Daoy (cell line): ENCODE results near the gene OR13J1. TPM values are rescaled to one million over a fixed set of nuclear protein-coding genes. Genes with fewer than 3 reads are reported as not detected.
"Not testable (repeated sequence)": the region's sequence is repeated elsewhere in the genome, so short reads cannot be mapped to it uniquely, and the experiment has no call there.

Source experiments
- DNase-seq: peaks from one replicate; pipeline ENCODE4 v3.0.0-alpha.2; 2015; ENCODE audit warnings: low read depth
- total RNA-seq: library from RNA; depleted of rRNA; stranded (reverse); fragments of >200 nt; shearing (Covaris generic); gene quantifications from 2 replicates; pipeline ENCODE4 v1.2.3, GENCODE V29; 2014; rRNA removed

The OR13J1 gene, protein sequence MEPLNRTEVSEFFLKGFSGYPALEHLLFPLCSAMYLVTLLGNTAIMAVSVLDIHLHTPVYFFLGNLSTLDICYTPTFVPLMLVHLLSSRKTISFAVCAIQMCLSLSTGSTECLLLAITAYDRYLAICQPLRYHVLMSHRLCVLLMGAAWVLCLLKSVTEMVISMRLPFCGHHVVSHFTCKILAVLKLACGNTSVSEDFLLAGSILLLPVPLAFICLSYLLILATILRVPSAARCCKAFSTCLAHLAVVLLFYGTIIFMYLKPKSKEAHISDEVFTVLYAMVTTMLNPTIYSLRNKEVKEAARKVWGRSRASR
- not detected in 2 replicates for total RNA-seq

DNA sequence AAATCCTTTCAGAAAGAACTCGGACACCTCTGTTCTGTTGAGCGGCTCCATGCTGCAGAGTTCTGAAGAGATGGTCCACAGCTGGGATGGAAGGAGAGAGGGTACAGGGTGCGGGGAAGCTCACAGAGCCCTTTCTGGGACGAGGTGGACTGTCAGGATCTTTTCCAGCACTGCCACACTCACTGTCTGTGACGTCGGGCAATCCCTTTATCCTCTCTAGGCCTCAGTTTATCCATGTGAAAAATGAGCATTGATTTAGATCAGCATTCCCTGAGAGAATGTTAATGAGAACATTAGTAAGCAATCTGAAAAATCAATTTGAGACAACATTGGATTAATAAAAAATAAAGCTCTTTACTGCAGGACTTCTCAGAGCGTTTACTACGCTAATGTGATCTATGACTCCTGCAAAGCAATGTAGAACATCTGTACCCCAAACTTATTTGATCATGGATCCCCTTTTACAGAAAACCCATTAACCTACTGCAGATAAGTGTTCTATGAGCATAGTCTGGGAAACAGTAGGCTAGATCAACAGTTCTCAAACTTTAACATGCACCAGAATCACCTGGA, at the start of gene OR13J1:
OR13J1 (minus strand) TSS at position 51 of the 573 bp plus-strand sequence; CDS start at position 51, 0 bp downstream.
- DNase-seq: no peak

DNA sequence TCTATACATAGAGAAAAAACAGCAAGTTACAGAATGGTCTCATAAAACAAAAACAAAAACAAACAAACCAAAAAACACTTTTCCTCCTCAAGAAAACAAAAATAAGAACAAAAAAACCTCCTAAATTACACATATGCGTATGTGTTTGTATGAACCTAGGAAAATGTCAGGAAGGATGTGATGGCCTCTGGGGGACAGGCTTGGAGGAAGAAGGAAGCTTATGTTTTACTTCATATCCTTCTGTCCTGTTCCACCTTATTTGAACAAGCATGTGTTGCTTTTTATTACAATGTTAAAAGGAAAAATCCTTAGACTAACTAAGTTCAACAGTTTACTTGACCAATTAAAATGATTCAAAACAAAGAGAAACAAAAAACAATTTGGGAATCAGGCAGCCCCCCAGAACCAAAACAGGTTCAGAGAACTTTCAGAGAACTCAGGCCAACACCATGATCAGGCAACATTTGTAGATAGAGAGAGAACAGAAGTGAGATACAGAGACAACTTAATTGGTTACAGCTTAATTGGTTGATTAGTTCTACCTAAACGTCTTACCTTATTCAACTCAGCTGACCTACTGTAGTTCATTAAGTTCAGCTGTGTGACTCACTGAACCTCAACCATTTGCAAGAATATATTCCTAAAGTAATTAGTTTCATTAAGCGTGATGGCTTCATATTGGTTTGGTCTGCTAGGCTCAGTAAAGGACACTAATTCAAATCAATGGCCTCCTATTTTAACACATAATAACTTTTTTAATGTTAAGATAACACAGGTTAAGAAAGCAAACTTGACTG, 49.2 kb upstream of the OR13J1 start:
- no peak for DNase-seq

DNA sequence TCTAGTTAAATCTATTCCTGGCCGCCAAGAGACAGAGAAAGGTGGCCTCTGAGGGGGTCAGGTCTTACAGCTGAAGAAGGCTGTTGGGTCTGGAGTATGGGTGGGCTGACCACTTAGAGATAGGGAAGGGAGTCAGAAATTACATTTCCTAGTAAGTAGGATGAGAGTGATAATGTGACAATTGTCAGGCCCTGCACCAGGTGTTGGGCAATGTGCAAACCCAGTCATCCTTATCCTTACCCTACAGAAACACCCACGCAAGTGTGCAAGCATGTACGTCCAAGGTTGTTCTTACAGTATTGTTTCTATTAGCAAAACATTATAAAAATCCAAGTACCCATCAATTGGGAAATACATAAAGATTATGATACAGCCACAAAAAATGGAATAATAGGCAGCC, 48.6 kb upstream of the OR13J1 start:
- no peak for DNase-seq

DNA sequence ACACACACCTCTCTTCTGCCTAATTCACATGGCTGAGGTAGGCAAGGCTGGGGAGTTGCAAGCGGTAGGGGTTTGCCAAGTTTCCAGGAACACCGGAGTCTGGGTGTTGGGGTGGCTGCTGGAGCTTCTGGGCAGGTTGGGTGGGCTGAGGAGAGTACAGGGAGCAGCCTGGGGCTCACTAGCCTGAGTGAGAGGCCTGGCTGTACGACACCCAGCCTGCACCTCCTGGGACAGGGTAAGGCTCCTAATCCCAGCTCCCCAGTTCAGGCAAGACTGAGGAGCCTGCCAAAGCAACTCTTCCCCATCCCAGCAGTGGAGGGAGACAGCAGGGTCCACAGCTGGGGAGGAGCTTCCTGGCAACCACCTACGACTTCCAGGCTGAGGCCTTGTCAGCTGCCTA, 47.1 kb upstream of the OR13J1 start:
- no peak for DNase-seq

DNA sequence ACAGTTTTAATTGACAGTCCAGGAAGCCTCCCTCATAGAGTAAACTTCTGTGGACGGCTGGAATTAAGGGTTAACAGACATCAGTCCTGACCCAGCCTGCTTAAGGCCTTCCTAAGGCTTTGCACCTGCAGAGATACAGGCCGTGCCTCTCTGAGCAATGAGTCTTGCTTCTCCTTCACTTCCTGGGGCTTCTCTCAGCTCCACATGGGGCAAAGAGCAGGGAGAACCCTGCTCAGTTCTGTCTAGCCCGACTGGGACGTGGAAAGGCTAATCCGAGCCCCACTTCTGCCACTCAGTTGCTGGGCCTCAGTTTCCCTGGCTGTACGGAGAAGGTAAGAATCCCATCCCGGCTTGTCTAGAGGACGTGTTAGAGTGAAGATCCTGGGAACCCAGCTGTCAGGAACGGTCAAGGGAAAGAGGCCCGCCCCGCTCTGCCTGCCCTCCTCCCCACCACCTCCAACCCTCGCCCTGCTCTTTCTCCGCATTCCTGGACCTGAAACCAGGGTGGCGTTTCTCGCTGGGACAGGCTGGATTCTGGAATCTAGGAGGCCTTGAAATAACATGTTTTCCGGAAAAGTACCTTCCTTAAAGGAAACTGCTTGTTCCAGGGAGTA, 45.6 kb upstream of the OR13J1 start:
- no peak for DNase-seq

DNA sequence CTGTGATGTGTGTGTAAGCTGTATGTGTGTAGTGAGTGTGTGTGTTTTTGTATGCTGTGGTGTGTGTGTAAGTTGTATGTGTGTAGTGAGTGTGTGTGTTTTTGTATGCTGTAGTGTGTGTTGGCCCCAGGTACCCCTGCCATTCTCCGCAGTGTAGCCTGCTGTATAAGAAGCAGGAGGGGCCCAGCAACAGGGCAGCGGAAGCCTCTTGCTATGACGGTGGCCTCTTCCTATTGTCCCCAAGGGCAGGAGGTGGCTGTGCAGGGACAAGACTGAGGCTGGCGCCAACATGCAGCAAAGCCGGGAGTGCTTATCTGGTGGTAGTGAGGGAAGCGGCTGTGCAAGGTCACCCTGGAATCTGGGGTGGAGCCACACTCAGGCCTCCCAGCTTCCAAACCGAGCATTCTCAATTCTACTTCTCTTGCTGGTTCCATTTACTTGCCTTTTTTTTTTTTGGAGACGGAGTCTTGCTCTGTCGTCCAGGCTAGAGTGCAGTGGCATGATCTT, 44.2 kb upstream of the OR13J1 start:
- DNase-seq: peak; percentile 31

DNA sequence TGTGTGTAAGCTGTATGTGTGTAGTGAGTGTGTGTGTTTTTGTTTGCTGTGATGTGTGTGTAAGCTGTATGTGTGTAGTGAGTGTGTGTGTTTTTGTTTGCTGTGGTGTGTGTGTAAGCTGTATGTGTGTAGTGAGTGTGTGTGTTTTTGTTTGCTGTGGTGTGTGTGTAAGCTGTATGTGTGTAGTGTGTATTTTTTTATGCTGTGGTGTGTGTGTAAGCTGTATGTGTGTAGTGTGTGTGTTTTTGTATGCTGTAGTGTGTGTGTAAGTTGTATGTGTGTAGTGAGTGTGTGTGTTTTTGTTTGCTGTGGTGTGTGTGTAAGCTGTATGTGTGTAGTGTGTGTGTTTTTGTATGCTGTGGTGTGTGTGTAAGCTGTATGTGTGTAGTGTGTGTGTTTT, 43.2 kb upstream of the OR13J1 start:
- not testable (repeated sequence) for DNase-seq

DNA sequence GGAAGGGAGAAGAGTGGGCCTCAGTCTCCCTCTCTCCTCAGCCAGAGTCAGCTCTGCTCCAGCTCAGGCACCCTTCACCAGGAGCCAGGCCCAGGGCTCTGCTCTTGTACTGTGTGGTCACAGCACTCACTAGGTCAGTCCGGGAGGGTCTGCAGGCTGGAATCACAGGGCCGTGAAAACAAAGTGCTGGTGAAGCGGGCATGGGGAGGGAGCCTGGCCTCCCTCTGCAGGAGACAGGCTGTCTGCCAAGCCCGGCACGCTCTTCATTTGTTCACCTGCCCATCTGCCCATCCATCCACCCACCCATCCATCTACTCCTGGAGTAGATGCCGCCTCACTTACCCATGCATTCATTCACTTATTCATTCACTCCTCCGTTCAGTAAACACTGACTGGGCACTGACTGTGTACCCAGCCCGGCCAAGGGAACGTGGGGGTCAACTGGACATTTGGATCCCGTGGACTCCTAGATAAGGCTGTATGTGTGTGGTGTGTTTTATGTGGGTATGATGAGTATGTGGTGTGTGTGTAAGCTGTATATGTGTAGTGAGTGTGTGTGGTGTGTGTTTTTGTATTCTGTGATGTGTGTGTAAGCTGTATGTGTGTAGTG, 42.7 kb upstream of the OR13J1 start:
- no peak for DNase-seq

DNA sequence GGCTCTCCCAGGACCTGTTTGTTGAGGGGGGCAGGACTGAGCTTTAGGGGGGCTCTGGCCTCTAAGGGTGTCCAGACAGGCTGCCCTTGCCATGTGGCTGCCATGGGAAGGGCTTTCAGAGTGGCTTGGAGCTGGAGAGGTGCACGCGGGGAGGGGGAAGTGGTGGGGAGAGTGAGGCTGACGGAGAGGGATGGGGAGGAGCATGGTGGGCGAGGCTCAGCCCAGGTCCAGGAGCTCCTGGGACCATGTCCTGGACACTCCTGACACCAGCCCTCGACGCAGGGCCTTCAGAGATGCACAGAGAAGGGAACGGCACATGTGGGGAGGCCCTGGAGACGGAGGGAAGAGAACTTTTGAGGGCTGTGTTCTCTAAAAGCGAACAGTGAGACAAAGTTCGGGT, 41.5 kb upstream of the OR13J1 start:
- DNase-seq: no peak

DNA sequence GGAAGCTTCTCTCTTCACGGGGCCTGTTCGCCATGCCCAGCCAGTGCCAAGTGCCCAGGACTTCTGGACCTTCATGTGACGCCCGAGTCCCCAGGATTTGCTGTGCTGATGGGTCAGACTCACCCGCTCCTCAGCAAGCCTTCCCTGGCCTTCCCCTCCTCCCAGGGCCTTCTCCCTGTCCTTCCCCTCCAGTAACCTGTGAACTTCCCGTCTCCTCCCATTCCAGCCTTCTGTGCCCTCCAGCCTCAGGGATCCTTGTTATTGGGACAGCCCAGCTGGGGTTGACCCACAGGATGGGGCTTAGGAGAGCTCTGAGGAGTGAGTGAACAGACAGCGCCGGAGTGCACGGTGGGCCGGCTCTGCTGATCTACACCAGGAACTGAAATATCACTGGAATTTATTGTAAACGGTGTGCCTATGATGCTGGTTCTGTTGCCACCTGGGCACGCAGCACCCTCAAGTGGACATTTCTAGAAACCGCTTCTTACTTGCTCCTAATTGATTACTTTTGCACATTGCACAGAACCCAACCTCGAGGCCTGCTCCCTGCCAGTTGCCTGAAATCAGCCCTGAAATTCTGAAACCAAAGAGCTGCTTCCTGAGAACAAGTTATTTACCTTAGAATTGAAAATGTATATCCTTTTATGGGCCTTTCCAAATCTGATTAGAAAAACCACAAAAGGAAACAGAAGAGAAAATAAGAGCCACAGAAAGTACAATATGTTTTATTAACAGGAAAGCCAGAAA, 40.6 kb upstream of the OR13J1 start:
- peak; percentile 77 for DNase-seq

DNA sequence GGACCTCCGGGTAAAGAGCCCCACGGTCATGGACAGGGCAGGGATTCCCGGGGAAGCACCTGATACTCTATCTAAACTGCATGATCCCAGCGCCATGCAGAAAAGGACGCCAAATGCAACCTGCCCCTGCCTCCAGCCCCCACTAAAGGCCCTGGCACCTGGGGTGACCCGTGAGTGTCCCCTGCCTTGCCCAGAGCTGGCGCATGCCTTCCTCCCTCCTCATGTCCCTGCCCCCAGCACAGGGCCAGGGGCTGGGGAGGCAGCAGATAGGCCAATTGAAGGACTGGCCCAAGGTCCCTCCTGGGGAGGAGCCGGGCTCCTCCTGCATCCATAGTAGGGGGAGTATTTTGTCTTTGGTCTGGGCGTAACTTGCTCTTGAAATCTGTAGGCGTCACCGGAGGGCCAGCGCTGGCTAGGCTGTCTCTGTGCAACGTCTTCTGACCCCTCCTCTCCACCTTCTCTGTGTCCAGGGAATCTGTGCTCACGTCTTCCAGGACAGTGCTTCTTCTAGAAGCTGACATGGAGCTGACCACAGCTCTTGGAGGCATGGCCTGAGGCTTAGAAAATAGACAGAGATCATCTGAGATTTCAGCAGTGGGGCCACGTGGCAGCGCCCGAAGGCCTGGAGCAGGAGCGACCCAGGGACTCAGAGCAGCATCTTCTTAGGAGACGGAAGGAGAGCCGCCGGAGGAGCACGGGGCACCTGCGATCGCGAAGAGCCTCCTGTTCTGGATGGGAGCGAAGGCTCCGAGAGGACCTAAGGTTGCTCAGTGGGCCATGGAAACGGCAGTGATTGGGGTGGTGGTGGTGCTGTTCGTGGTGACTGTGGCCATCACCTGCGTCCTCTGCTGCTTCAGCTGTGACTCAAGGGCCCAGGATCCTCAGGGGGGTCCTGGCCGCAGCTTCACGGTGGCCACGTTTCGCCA, 39.7 kb upstream of the OR13J1 start:
- no peak for DNase-seq

DNA sequence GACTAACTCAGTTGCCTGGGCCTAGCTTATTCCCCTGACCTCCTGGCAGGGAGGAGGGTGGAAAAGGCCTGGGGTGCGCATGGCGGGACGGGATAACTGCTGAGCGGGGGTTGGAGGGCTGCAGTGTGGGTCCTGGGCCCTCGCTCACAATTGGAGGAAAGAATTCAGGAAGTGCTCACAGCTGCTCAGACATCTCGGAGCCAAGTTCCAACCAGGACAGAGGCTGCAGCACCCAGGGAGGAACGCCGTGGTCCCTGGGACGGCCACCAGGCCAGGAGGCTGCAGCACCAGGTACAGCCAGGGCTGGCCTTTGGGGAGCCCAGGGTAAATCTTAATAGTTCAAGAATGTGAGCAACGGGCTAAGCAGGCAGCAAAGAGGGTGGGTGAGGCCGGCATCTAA, 39.1 kb upstream of the OR13J1 start, which contains the start of gene SPAAR:
SPAAR (plus strand) TSS at position 217 of the 400 bp plus-strand sequence. CDS start 974 bp downstream, outside the sequence.
- no peak for DNase-seq

DNA sequence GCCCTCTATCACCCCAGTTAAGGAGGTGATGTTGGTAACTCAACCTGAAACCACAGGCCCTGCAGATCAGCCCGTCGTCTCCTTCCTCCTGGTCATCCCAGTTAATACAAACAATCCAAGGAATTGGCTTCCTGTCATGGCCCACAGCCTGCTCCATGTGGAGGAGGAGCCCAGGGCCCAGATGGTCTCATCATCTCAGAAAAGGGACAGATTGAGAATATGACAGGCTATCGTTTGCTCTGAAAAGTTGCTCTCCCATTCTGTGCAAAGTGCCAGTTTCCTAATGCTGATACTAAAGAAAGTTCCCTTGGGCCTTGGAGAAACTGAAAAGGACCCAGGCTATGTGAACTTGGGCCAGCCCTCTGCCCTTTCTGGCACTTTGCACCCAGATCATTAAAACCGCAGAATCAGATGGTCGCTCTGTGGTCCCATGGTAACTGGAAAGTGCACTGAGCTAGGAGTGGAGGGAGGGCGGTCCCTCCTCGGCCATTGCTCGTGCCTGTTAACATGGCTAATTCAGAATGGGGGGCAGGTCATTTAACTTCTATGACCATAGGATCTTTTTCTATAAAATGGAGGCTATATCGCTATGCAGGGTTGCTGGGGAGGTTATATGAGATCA, 38.4 kb upstream of the OR13J1 start:
- DNase-seq: no peak

DNA sequence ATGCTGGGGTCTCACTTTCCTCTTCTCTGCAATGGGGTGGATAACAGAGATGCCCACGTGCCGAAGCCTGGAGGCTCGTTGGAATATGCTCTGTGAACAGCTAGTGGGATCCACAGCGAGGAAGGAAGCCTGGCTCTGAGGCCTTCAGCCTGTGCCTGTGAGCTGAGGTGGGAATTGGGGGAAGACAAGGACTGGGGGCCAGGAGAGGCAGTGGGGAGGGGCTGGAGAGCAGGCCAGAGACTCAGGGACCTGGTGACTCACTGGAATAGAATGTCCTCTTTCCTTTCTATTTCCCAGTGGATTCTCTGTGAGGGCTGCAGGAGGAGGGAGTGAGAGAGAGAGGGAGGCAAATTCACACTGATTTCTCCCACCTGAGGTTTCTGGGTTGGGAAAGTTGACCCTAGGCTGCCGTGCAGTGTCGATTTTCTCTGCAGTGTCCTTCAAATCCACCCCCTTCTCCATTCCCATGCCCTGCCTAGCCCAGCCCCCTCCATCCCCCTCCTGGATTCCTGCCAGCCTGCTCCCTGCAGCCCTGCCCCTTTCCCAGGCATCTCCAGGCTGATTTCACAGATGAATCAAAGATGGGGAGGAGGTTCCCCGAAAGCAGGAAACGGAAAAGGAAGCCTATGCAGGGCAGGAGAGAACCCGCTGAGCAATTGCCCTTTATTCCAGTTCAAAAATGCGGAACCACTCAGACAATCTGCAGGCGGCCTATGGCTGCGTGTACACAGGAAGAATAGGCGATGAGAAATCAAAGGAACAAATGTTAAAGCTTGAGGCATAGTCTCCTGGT, 37.7 kb upstream of the OR13J1 start:
- DNase-seq: peak; percentile 95

DNA sequence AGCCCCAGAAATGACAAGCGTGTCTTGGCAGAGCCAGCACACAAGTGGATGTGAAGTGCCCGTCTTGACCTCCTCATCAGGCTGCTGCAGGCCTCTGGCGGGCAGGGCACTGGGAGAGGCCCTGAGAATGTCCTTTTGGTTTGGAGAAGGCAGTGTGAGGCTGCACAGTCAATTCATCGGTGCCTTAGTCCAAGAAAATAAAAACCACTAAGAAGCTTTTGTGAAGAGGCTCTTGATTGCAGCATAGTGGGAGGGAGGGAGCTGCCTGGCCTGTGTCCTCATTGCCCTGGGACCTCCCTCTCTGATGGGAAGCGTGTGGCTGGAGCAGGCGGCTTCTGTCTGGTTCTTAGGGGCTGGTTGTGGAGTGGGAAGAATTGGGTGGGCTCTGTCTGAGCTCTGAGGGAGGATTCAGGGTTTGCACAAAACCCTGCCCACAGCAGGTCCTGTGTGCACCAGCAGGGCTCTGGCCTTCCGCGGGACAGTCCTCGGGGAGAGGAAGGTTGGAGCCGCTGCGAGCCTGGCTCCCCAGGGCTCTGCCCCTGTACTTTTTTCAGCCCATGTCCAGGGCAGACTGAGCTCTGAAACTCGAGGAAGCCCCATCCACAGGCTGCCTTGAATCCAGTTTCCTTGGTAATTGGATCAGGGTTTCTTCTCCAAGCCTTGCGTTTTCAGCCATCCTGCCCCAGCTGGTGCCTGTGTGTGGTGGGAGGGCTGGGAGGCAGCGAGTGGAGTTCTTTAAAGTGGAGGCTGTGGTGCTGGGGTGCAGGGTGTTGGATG, 36.9 kb upstream of the OR13J1 start:
- DNase-seq: peak; percentile 76

DNA sequence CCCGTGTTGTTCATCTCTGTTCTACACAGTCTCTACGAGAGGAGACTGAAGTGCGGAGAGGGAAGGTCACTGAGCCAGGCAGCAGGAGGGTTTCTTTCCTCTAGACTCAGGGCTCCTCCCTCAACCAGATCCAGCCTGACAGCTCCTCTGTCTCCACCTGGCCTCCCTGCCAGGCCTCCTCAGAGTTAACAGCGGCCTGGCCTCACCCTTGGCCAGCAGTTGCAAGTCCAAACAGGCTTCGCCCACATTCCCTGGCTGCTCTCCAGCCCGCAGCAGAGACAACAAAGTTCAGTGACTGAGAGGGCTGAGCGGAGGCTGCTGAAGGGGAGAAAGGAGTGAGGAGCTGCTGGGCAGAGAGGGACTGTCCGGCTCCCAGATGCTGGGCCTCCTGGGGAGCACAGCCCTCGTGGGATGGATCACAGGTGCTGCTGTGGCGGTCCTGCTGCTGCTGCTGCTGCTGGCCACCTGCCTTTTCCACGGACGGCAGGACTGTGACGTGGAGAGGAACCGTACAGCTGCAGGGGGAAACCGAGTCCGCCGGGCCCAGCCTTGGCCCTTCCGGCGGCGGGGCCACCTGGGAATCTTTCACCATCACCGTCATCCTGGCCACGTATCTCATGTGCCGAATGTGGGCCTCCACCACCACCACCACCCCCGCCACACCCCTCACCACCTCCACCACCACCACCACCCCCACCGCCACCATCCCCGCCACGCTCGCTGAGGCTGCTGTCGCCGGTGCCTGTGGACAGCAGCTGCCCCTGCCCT, 35.9 kb upstream of the OR13J1 start, which contains the start of gene HRCT1:
HRCT1 (plus strand) TSS at position 291 of the 768 bp plus-strand sequence; CDS start at position 377, 86 bp downstream.
- peak; percentile 98 for DNase-seq
